Tibial nerve (tissue), 4 donors: Measurements from ENCODE around the gene RNF214. TPM values are rescaled to one million over a fixed set of nuclear protein-coding genes. Genes with fewer than 3 reads are reported as not detected.

Source experiments
- DNase-seq, 2 donors: peaks; one replicate each; pipeline ENCODE4 v3.0.0-alpha.2; 2019; ENCODE audit warnings: low spot score in 2 of 2
- H3K27ac ChIP-seq, 4 donors: fragments of 200-600 bp; sonication (generic) in 3 of 4; one replicate each; pipeline ENCODE4 v1.5.1; 2017 to 2019; ENCODE audit warnings: mild to moderate bottlenecking in 1 of 4
- H3K27me3 ChIP-seq, 2 donors: fragments of 200-600 bp; sonication (generic) in 1 of 2; one replicate each; pipeline versions ENCODE4 v1.5.1 to v1.6.0; 2017 to 2019
- H3K36me3 ChIP-seq, 3 donors: fragments of 200-600 bp; sonication (generic); one replicate each; pipeline ENCODE4 v1.5.1; 2018 to 2019
- H3K4me1 ChIP-seq, 4 donors: fragments of 200-600 bp; sonication (generic) in 3 of 4; one replicate each; pipeline ENCODE4 v1.5.1; 2017 to 2019
- H3K4me3 ChIP-seq, 4 donors: fragments of 200-600 bp; sonication (generic) in 3 of 4; one replicate each; pipeline ENCODE4 v1.5.1; 2017 to 2019; ENCODE audit warnings: mild to moderate bottlenecking in 1 of 4, moderate library complexity in 1 of 4
- H3K9me3 ChIP-seq, 4 donors: fragments of 200-600 bp; sonication (generic) in 3 of 4; one replicate each; pipeline ENCODE4 v1.5.1; 2017 to 2019
- CTCF ChIP-seq, 5 experiments: fragments of 200-600 bp in 3 of 5; fragments of 450-650 bp in 2 of 5; sonication (generic) in 3 of 5; IDR thresholded peaks; one replicate each; pipeline ENCODE4 v1.5.1; 2016 to 2019; ENCODE audit warnings: antibody characterized with exemption in 5 of 5, mild to moderate bottlenecking in 3 of 5, moderate library complexity in 2 of 5
- EP300 ChIP-seq, 2 donors: sonication (generic); formaldehyde crosslinking; IDR thresholded peaks; one replicate each; pipeline ENCODE4 v1.6.1; 2017; ENCODE audit warnings: antibody characterized with exemption in 2 of 2, mild to moderate bottlenecking in 1 of 2
- POLR2A ChIP-seq, 2 donors: fragments of 450-650 bp; IDR thresholded peaks; one replicate each; pipeline ENCODE4 v1.6.1; 2017; ENCODE audit warnings: antibody characterized with exemption in 2 of 2, mild to moderate bottlenecking in 2 of 2, moderate library complexity in 2 of 2
- WGBS, 2 donors: methylation state at CpG; one replicate each; pipeline ENCODE4 v1.1.5; 2018; 5-methylcytosine and 5-hydroxymethylcytosine counted together
- total RNA-seq, 4 donors: library from RNA; depleted of rRNA; stranded (reverse); fragments of >200 nt; gene quantifications; one replicate each; pipeline ENCODE4 v1.1.0, GENCODE V29; 2016

The RNF214 gene
- total RNA-seq, 4 donors from 2014 or later, result 10.8 to 16.6 (median 12.8) TPM

GRCh38 chr11:117212697-117213355 is 19.6 kb upstream of the RNF214 start:
- no peak overlapping the region for H3K27ac ChIP-seq

GRCh38 chr11:117214404-117215110 is 17.9 kb upstream of the RNF214 start:
- Histone ChIP-seq H3K4me3 (no peak overlapping the region), H3K9me3 (no peaks in the 10 kb centered on the region), H3K27ac (peak overlapping the region in 1 of 4 donors; percentile 5), H3K27me3 (no peaks in the 10 kb centered on the region), H3K4me1 (peaks cover 4 to 39% (median 10%) of the 10 kb centered on the region in 4 donors), H3K36me3 (peaks cover 0 to 82% (median 15%) of the 10 kb centered on the region in 3 donors)
- DNase-seq, result no peak
- WGBS, 2 donors, result 55 to 59% methylated on average over 7 of the region's 7 CpGs
- TF ChIP-seq POLR2A (IDR thresholded peaks at IDR 0.05), result no peak
- TF ChIP-seq EP300 (IDR thresholded peaks at IDR 0.05), result no peak
- no peak for TF ChIP-seq CTCF (IDR thresholded peaks at IDR 0.05)

More at GRCh38 chr11:117212697-117213355, 19.6 kb upstream of the RNF214 start:
- Histone ChIP-seq H3K36me3 (peaks cover 0 to 66% (median 2%) of the 10 kb centered on the region in 3 donors), H3K27me3 (no peaks in the 10 kb centered on the region), H3K4me1 (peaks cover 0 to 22% (median 2%) of the 10 kb centered on the region in 4 donors), H3K9me3 (no peaks in the 10 kb centered on the region), H3K4me3 (no peak overlapping the region)
- TF ChIP-seq POLR2A (IDR thresholded peaks at IDR 0.05) (no peak), CTCF (IDR thresholded peaks at IDR 0.05) (no peak), EP300 (IDR thresholded peaks at IDR 0.05) (no peak)
- no peak for DNase-seq
- 88 to 92% methylated on average over 11 of the region's 11 CpGs for WGBS, 2 donors

DNA sequence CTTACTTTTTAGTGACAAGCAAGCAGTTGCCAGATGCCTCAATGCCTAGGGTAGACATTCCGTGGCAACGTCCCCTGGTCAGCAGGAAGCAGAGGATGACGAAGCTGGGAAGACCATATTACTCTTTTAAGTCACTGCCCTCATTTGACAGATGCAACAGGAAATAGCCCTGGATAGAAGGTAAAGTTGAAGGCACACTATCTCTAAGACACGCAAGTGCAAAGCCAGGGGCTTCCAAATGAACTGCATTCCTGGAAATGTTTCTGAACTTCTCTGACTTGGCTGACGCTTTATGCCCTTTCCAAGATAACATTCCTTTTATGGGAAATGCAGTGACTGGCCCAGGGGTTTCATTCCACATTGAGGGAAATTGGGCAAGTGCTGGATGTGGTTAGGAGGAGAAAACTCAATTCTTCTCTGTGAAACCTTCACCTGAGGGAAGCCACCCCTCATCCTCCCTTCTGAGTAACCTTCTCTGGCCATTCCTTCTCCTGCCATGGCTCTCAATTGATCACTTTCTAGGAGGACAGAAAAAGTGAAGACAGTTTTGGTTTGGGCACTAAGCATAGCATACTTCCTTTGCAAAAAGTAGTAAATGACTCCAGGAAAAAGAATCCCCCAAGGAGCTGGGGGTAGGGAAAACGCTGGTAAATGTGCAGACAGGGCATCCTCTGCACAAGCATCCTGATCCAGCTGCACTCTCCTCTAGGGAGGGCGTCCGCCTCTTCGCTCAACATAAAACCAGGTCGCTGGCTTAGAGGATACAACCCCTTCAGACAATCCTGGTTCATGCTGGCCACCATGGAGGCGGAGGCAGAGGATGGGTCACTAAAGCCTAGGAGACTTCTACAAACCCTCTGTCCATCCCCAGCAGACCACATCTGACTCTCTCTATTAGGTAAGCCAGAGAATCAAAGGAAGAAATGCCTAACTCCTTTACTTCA is 15.1 kb upstream of the RNF214 start:
- Histone ChIP-seq H3K36me3 (peaks cover 0 to 64% (median 16%) of the 10 kb centered on the region in 3 donors), H3K27me3 (no peaks in the 10 kb centered on the region), H3K27ac (peak overlapping the region; percentile 75 to 93 (median 87)), H3K4me1 (peaks cover 10 to 68% (median 38%) of the 10 kb centered on the region in 4 donors), H3K4me3 (peak overlapping the region in 1 of 4 donors; percentile 6), H3K9me3 (no peaks in the 10 kb centered on the region)
- 66 to 69% methylated on average over 11 of the region's 11 CpGs for WGBS, 2 donors
- no peak for DNase-seq
- peak; percentile 29 to 81 for TF ChIP-seq EP300 (IDR thresholded peaks at IDR 0.05)
- no peak for TF ChIP-seq CTCF (IDR thresholded peaks at IDR 0.05)
- peak in 1 of 2 donors; percentile 26 for TF ChIP-seq POLR2A (IDR thresholded peaks at IDR 0.05)

- Histone ChIP-seq H3K36me3 (peaks cover 0 to 63% (median 16%) of the 10 kb centered on the region in 3 donors), H3K4me1 (peaks cover 10 to 77% (median 44%) of the 10 kb centered on the region in 4 donors), H3K4me3 (peak overlapping the region in 1 of 4 donors; percentile 6), H3K27ac (peak overlapping the region; percentile 75 to 93 (median 87)), H3K27me3 (no peaks in the 10 kb centered on the region), H3K9me3 (no peaks in the 10 kb centered on the region)
- peak in 1 of 2 donors; percentile 15 for TF ChIP-seq POLR2A (IDR thresholded peaks at IDR 0.05)
- no peak for TF ChIP-seq CTCF (IDR thresholded peaks at IDR 0.05)
- peak; percentile 26 to 56 for TF ChIP-seq EP300 (IDR thresholded peaks at IDR 0.05)
- no peak for DNase-seq
- 57 to 67% methylated on average over 15 of the region's 15 CpGs for WGBS, 2 donors
Measured at GRCh38 chr11:117218133-117218915, 14.1 kb upstream of the RNF214 start.
